BLaER1 (cell line): Measurements from ENCODE around the gene SYT3.
A peak's percentile ranks its signal among the peaks of the same experiment; 100 is the strongest.

Source experiments
- H3K27ac ChIP-seq: shearing (Covaris generic); formaldehyde crosslinking; 2 replicates; pipeline ENCODE4 v1.8.1; 2022
- H3K27me3 ChIP-seq: shearing (Covaris generic); formaldehyde crosslinking; 2 replicates; pipeline ENCODE4 v1.8.1; 2022
- H3K36me3 ChIP-seq: shearing (Covaris generic); formaldehyde crosslinking; 2 replicates; pipeline ENCODE4 v1.8.1; 2022
- H3K4me1 ChIP-seq: shearing (Covaris generic); formaldehyde crosslinking; 2 replicates; pipeline ENCODE4 v1.8.1; 2022
- H3K4me2 ChIP-seq: shearing (Covaris generic); formaldehyde crosslinking; 2 replicates; pipeline ENCODE4 v1.8.1; 2022
- H3K4me3 ChIP-seq: shearing (Covaris generic); formaldehyde crosslinking; 2 replicates; pipeline ENCODE4 v1.8.1; 2022
- H3K9ac ChIP-seq: shearing (Covaris generic); formaldehyde crosslinking; 2 replicates; pipeline ENCODE4 v1.8.1; 2022
- H3K9me3 ChIP-seq: shearing (Covaris generic); formaldehyde crosslinking; 2 replicates; pipeline ENCODE4 v1.8.1; 2022
- H4K20me1 ChIP-seq: shearing (Covaris generic); formaldehyde crosslinking; 2 replicates; pipeline ENCODE4 v1.8.1; 2022
- Cebpa-rat ChIP-seq: shearing (Covaris generic); IDR thresholded peaks from 2 replicates; pipeline ENCODE4 v1.8.1; 2022

SYT3 gene

DNA sequence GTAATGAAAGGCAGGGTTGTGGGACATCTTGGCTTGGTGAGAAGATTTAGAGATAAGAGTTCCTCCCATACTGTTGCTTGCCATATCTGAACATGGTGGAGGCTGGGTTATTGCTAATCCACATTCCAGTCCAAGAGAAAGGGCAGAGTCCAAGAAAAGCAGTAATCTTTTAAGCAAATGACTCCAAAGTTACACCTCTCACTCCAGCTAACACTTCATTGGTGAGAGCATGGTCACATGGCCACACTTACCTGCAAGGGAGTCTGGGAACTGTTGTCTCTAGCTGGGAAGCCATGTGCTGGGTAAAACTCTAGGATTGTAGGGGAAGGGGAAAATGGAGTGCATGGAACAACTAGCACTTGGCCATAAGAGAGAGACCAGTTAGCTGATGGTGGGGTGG lies 15.2 kb upstream of the SYT3 start:
- no peak for TF ChIP-seq Cebpa-rat
- Histone ChIP-seq H3K9me3 (peaks cover 6% of the 10 kb centered on the region; the same call in 1 of the 2 replicates), H3K4me1 (peaks cover 18% of the 10 kb centered on the region), H3K27ac (no peak overlapping the region), H3K4me3 (no peak overlapping the region), H3K9ac (no peak overlapping the region), H3K4me2 (no peak overlapping the region), H3K36me3 (no peaks in the 10 kb centered on the region), H3K27me3 (no peaks in the 10 kb centered on the region), H4K20me1 (peaks cover 1% of the 10 kb centered on the region; the same call in 1 of the 2 replicates)

DNA sequence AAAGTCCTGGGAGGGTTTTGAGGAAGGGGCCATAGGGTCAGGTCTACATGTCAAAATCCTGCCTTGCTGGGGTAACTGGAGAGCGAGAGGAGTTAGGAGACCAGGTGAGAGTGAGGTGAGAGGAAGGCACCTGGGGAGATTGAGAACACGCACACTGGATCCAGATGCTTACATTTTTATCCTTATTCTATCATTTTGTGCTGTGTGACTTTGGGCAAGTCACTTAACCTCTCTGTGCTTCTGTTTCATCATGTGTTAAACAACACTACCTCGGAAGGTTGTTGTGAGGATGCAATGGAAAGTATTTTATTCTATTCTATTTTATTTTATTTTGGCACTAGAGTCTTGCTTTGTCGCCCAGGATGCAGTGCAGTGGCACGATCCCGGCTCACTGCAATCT lies 13.0 kb upstream of the SYT3 start:
- Histone ChIP-seq H3K27me3 (no peaks in the 10 kb centered on the region), H3K4me3 (no peak overlapping the region), H3K27ac (no peak overlapping the region), H3K36me3 (no peaks in the 10 kb centered on the region), H3K4me1 (peaks cover 24% of the 10 kb centered on the region), H3K9me3 (peaks cover 6% of the 10 kb centered on the region; the same call in 1 of the 2 replicates), H4K20me1 (no peaks in the 10 kb centered on the region), H3K4me2 (no peak overlapping the region), H3K9ac (no peak overlapping the region)
- TF ChIP-seq Cebpa-rat = no peak

DNA sequence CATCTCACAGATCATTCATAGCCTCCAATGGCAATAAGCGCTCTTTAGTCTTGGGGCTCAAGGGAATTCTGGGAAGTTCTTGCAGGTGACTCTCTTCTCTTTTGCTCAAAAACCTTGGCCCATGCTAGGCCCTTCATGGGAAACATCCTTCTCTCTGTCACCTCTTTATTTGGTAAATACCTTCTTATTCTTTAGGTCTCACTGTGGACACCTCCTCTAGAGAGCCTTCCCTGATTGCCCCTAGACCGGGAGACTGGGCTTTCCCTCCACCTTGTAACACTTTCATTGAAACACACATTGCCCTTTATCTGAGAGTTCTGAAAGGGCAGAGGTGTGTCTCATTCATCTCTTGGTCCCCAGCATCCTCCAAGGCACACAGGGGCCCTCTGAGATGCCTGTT lies 11.5 kb upstream of the SYT3 start:
- Histone ChIP-seq H3K9me3 (peaks cover 6% of the 10 kb centered on the region; the same call in 1 of the 2 replicates), H3K27me3 (no peaks in the 10 kb centered on the region), H3K4me2 (no peak overlapping the region), H4K20me1 (no peaks in the 10 kb centered on the region), H3K27ac (no peak overlapping the region), H3K9ac (no peak overlapping the region), H3K36me3 (no peaks in the 10 kb centered on the region), H3K4me3 (no peak overlapping the region), H3K4me1 (peaks cover 12% of the 10 kb centered on the region; the same call in 1 of the 2 replicates)
- TF ChIP-seq Cebpa-rat = no peak

DNA sequence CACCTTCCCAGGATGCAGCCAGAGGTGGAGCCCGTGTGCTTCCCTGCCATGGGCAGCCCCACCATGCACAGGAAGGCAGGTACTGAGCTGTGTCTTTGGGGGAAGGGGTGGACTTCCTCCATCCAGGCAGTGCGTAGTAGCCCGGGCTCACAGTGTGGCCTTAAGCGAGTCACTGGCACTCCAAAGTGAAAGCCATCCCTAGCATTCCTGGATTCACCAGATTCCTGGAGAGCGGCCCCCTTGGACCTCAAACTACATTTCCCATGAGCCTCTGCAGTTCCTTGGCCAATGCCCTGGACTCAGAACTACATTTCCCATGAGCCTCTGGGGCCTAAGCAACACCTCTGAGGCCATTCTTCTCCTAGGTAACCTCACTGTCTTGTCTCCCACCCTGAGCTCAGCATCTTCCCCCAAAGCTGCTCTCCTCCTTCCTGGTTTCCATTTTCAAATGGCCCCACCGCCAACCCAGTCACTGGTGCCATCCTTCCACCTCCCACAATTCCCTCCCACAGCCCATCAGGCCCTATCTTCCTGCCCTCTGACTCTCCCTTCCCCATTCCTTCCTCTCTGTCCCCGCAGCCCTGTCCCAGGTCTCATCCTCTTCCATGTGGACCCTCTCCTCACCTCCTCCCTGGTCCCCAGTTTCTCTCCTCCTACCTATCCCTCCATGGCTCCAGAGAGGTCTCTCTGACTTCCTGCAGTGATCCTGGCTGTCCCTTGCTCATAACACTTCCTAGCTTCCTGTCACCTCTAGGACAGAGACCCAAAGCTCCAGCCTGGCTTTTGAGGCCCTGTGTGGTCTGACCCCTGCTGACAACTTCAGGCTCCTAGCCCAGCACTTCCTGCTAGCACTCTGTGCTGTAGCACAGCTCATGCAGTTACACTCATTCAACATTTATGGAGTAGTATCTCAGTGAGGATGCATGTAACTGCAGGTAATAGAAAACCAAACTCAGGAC lies 10.0 kb upstream of the SYT3 start, which contains the start of gene C19orf81:
Gene C19orf81 (plus strand): TSS at position 13 of the 959 bp plus-strand sequence. CDS start 0 bp downstream, at position 13.
- peaks cover 12% of the 10 kb centered on the region; the same call in 1 of the 2 replicates for H3K4me1 ChIP-seq

DNA sequence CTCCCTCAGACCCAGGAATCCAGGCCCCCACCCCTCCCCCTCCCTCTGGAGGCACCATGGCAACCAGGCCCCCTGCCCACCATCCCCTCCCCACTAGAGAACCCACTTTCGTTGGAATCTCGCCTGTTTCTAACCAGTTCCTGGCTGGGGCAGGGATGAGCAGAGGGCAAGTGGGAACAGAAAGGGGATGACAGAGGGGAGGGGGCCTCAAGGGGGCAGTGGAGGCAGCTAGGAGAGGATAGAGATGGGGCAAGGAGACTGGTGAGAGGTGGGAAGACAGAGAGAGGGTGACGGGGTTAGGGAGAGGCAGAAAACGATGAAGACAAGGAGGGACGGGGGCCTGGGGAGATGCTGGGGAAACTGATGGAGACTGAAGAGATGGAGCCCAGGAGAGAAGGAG lies 9.0 kb upstream of the SYT3 start:
- H3K27ac ChIP-seq = no peak overlapping the region
- no peak overlapping the region for H3K4me2 ChIP-seq
- peaks cover 12% of the 10 kb centered on the region; the same call in 1 of the 2 replicates for H3K4me1 ChIP-seq
- H3K27me3 ChIP-seq = no peaks in the 10 kb centered on the region
- no peaks in the 10 kb centered on the region for H3K36me3 ChIP-seq
- no peak for TF ChIP-seq Cebpa-rat
- no peaks in the 10 kb centered on the region for H3K9me3 ChIP-seq
- H4K20me1 ChIP-seq = no peaks in the 10 kb centered on the region
- H3K9ac ChIP-seq = no peak overlapping the region
- H3K4me3 ChIP-seq = no peak overlapping the region

More for the DNA sequence above, 10.0 kb upstream of the SYT3 start, which contains the start of gene C19orf81:
- Histone ChIP-seq H3K9me3 (peaks cover under 1% of the 10 kb centered on the region; the same call in 1 of the 2 replicates), H3K4me2 (peak within 1 kb of the TSS; percentile 37; the same call in 1 of the 2 replicates), H3K27ac (0 out of 2 replicates have a peak within 1 kb of the TSS, but pooled peaks have one; percentile 30), H3K36me3 (no peaks in the 10 kb centered on the region), H3K4me3 (no peak within 1 kb of the TSS), H3K27me3 (no peaks in the 10 kb centered on the region), H4K20me1 (no peaks in the 10 kb centered on the region), H3K9ac (no peak within 1 kb of the TSS)
- no peak for TF ChIP-seq Cebpa-rat

DNA sequence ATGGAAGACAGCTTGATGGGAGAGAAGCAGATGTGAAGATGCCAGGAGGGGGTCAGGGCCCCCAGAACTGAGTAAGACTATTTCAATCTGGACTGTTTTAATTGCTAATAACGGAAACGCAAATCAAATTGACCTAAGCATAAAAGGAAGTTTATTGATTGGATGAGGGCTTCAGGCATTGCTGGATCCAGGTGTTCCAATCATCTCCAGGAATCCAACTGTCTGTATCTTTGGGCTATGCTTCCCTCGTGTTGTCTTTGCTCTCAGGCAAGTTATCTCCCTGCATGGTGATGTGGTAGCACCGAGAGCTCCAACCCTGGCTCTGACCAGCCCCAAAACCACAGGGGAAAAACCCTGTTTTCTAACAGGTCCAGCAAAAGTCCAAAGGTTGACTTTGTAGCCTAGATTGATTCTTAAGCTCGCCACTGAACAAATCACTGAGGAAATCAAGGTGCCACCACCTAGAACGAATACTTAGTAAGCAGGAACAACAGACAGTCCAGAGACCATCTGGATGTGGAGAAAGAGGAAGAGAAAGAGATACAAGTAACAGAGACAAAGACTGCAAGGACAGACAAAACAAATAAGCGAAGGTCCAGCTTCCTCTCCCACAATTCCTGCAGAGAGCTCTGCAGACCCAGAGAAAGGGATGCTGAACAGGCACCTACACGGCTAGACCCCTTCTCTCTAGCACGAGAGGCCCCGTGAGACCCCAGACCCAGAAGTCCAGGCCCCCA lies 8.4 kb upstream of the SYT3 start:
- Histone ChIP-seq H3K36me3 (no peaks in the 10 kb centered on the region), H3K27me3 (no peaks in the 10 kb centered on the region), H3K4me3 (no peak overlapping the region), H3K4me1 (peaks cover 12% of the 10 kb centered on the region; the same call in 1 of the 2 replicates), H3K4me2 (no peak overlapping the region), H4K20me1 (no peaks in the 10 kb centered on the region), H3K9me3 (no peaks in the 10 kb centered on the region), H3K27ac (no peak overlapping the region), H3K9ac (no peak overlapping the region)
- no peak for TF ChIP-seq Cebpa-rat

DNA sequence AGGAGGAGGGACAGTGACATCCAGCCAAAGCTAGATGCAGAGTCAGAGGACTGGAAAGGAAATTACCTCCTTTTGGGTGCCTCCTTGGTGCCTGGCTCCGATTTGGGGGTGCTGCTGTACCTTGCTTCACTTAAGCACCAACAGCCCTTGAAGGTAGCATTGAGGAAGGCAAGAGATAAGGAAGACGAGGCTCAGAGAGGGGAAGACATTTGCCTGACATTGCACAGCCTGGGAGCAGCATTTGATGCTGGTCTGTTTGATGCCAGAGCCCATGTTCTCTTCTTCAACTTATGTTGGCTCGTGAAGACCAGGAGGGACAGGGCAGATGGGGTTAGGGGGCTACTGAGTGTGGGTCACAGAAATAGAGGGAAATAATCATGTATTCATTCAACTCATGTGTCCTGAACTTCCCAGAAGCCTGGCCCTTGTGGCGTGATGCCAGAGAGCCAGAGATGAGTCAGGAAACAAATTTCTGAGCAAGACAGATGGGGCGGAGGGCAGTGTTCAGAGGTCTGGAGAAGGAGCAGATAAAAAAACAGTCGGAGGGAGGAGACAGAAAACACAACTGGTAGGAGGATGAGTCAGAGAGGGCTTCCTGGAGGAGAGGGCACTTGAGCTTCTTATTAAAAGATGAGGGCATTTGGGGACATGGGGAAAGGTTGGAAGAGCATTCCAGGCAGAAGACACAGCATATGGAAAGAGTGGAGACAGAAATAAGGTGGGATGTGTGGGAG lies 6.6 kb upstream of the SYT3 start:
- no peak overlapping the region for H3K4me3 ChIP-seq
- no peak overlapping the region for H3K27ac ChIP-seq
- H3K4me2 ChIP-seq = no peak overlapping the region
- no peaks in the 10 kb centered on the region for H4K20me1 ChIP-seq
- H3K9me3 ChIP-seq = no peaks in the 10 kb centered on the region
- no peak for TF ChIP-seq Cebpa-rat
- H3K9ac ChIP-seq = no peak overlapping the region
- H3K36me3 ChIP-seq = no peaks in the 10 kb centered on the region
- H3K4me1 ChIP-seq = peaks cover 12% of the 10 kb centered on the region; the same call in 1 of the 2 replicates
- no peaks in the 10 kb centered on the region for H3K27me3 ChIP-seq

DNA sequence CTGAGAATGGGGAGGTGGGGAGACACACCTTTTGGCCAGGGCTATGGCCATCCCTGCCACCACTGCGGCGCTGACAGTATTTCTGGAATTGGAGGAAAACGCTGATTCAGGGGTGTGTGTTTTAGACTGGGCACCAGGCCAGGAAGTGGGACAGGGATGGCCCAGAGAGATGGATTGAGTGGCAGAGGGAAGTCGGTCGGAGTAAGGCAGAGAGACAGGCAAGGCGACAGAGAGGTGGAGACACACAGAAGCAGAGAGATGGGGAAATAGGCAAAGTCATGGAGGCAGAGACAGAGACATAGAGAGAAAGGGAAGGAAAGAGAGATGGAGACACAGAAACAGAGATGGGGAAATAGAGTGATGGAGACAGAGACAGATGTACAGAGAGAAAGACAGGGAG lies 5.4 kb upstream of the SYT3 start:
- Histone ChIP-seq H3K36me3 (no peaks in the 10 kb centered on the region), H3K4me2 (no peak overlapping the region), H3K27ac (no peak overlapping the region), H3K9ac (no peak overlapping the region), H3K9me3 (no peaks in the 10 kb centered on the region), H4K20me1 (no peaks in the 10 kb centered on the region), H3K27me3 (no peaks in the 10 kb centered on the region), H3K4me1 (peaks cover 13% of the 10 kb centered on the region), H3K4me3 (no peak overlapping the region)
- no peak for TF ChIP-seq Cebpa-rat

DNA sequence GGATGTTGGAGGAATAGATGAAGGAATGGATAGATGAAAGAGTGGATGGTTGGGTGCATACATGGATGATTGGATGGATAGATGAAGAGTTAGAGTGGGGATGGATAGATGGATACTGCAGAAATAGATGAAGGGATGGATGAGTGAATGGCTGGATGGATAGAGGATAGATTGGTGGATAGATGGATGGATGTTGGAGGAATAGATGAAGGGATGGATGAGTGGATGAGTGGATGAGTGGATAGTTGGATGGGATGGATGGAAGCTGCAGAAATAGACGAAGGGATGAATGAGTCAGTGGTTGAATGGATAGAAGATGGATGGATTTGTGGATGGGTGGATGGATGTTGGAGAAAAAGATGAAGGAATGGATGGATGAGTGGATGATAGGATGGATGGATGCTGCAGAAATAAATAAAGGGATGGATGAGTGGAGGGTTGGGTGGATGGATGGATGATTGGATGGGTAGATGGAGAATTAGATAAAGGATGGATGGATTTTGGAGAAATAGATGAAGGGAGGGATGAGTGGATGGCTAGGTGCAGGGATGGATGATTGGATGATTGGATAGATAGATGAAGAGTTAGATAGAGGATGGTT lies 4.7 kb upstream of the SYT3 start:
- H3K9ac ChIP-seq = no peak overlapping the region
- H3K4me1 ChIP-seq = peaks cover 10% of the 10 kb centered on the region
- no peaks in the 10 kb centered on the region for H3K27me3 ChIP-seq
- no peaks in the 10 kb centered on the region for H4K20me1 ChIP-seq
- no peak for TF ChIP-seq Cebpa-rat
- H3K4me3 ChIP-seq = no peak overlapping the region
- no peaks in the 10 kb centered on the region for H3K36me3 ChIP-seq
- no peaks in the 10 kb centered on the region for H3K9me3 ChIP-seq
- no peak overlapping the region for H3K27ac ChIP-seq
- H3K4me2 ChIP-seq = no peak overlapping the region
